ENCODE results near the gene PCNX1.
A peak's percentile ranks its signal among the peaks of the same experiment; 100 is the strongest.

PCNX1 gene

GRCh38 chr14:70885343-70886022, 21.8 kb upstream of the PCNX1 start:
- Mint-ChIP-seq H3K9me3 (no peaks in the 10 kb centered on the region), H3K36me3 (no peaks in the 10 kb centered on the region), H3K4me3 (no peak overlapping the region), H3K4me1 (peaks cover 77% of the 10 kb centered on the region), H3K27me3 (no peaks in the 10 kb centered on the region), H3K27ac (no peak overlapping the region)

DNA sequence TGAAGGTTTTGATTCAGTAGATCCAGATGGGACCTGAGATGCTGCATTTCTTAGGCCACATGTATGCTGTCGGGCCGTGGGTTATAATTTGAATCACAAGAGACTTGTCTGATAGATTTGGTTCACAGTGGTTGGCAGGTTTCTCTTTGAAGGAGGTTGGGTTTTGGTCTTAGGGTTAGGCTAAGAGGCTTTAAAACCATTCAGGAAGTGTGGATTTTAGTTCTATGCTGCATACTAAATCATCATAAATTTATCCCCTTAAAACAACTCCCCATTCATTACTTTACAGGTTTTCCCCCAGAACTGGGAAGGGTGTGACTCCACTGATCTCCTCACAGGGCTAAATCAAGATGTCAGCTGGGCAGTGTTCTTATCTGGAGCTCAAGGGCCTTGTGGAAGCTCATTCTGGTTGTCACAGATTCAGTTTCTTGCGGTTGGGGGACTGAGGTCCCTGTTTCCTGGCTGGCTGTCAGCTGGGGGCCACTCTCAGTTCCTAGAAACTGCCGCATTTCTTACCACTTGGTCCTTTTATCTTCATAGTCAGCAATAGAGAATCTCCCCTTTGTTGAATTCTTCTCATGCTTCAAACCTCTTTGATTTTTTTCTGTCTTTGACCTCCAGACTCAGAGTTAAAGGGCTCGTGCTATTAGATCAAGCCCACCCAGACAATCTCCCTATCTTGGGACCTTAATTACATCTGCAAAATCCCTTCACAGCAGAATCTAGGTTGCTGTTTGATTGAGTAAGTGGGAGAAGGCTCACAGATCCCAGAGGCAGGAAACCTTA, 20.6 kb upstream of the PCNX1 start:
- Mint-ChIP-seq H3K9me3 (no peaks in the 10 kb centered on the region), H3K4me3 (peak overlapping the region; percentile 82), H3K4me1 (peaks cover 78% of the 10 kb centered on the region), H3K27ac (peak overlapping the region; percentile 96), H3K27me3 (no peaks in the 10 kb centered on the region), H3K36me3 (no peaks in the 10 kb centered on the region)

DNA sequence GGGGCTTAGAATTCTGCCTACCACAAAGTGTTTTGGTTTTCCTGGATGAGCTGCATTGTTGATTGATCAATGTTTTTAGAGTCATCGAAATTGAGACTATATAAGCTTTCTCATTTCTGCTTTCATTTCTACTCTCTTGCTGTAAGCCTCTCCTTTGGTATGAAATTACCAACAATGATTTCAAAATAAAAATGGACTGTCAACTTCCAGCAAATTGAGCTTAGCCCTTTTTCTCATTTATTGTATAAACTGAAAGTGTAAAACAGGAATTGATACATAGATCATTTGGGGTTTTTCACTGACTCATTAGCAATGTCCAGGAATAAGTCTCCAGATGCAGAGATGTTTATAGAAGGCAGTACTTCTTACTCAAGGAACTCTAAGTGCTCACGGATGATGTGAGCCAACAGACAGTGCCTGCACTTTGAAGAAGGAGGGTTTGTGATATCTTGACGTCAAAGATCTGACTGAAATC, 20.0 kb upstream of the PCNX1 start:
- H3K27me3 Mint-ChIP-seq = no peaks in the 10 kb centered on the region

GRCh38 chr14:70887737-70888499, 19.3 kb upstream of the PCNX1 start:
- Mint-ChIP-seq H3K4me3 (peak overlapping the region; percentile 82), H3K4me1 (peaks cover 79% of the 10 kb centered on the region), H3K9me3 (no peaks in the 10 kb centered on the region), H3K27me3 (no peaks in the 10 kb centered on the region), H3K36me3 (no peaks in the 10 kb centered on the region), H3K27ac (peak overlapping the region; percentile 96)

More for the DNA sequence above, 20.0 kb upstream of the PCNX1 start:
- Mint-ChIP-seq H3K36me3 (no peaks in the 10 kb centered on the region), H3K9me3 (no peaks in the 10 kb centered on the region), H3K4me3 (peak overlapping the region; percentile 82), H3K27ac (peak overlapping the region; percentile 96), H3K4me1 (peaks cover 79% of the 10 kb centered on the region)

GRCh38 chr14:70888681-70889175, 18.5 kb upstream of the PCNX1 start:
- no peaks in the 10 kb centered on the region for H3K36me3 Mint-ChIP-seq
- peaks cover 79% of the 10 kb centered on the region for H3K4me1 Mint-ChIP-seq
- H3K9me3 Mint-ChIP-seq = no peaks in the 10 kb centered on the region
- no peak overlapping the region for H3K27ac Mint-ChIP-seq
- H3K27me3 Mint-ChIP-seq = no peaks in the 10 kb centered on the region
- no peak overlapping the region for H3K4me3 Mint-ChIP-seq

DNA sequence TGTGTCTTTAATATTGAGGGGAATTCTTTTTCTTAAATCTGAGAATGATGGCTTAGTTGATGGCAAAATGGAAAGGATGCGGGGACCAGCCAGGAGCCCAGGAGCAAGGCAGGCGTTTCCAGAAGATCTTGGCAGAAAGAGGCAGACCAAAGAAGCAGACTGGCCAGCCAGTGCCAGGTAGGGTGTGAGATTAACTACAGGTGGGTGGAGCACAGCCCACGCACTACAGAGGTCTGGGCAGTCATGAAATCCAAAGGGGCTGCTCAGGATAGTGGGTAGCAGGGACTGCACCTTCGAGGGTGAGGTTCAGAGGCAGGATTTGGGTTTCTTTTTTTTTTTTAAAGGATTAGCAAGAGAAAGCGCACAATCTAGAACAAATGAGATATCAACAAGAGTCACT, 17.7 kb upstream of the PCNX1 start:
- Mint-ChIP-seq H3K4me1 (peaks cover 79% of the 10 kb centered on the region), H3K27me3 (no peaks in the 10 kb centered on the region), H3K36me3 (no peaks in the 10 kb centered on the region), H3K4me3 (no peak overlapping the region), H3K9me3 (no peaks in the 10 kb centered on the region), H3K27ac (peak overlapping the region; percentile 67)

- Mint-ChIP-seq H3K9me3 (no peaks in the 10 kb centered on the region), H3K27ac (no peak overlapping the region), H3K4me3 (no peak overlapping the region), H3K36me3 (no peaks in the 10 kb centered on the region), H3K4me1 (peaks cover 70% of the 10 kb centered on the region), H3K27me3 (no peaks in the 10 kb centered on the region)
Measured at GRCh38 chr14:70890826-70891659, 16.2 kb upstream of the PCNX1 start.

- peaks cover 64% of the 10 kb centered on the region for H3K4me1 Mint-ChIP-seq
Measured at GRCh38 chr14:70891737-70892136, 15.5 kb upstream of the PCNX1 start.

DNA sequence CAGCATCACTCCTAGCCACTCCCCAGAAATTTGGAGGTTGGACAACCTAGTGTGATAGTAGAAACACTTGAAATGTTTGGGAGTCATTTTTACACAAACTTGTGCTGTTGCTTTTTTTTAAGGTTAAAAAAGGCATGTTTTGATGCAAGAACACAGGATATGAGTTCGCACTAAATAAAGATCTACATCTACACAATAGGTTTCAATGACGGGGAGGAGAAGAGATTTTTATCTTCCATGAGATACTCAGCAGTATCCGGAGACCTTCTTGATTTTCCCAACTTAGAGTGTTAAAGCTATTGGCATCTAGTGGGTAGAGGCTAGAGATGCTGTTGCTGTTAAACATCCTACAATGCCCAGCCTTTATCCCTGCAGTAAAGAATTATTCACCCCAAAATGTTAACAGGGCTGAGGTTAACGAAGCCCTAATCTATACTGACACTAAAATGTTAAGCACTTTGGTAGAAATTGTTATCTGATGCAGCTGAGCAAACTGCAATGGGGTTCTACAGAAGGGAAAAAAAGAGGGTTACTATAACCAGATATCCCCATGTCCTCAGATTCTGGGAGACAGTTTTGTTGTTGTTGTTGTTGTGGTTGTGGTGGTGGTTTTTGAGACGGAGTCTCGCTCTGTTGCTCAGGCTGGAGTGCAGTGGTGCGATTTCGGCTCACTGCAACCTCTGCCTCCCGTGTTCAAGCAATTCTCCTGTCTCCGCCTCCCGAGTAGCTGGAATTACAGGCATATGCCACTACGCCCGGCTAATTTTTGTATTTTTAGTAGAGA, 14.0 kb upstream of the PCNX1 start:
- Mint-ChIP-seq H3K36me3 (peaks cover 1% of the 10 kb centered on the region), H3K9me3 (no peaks in the 10 kb centered on the region), H3K4me1 (peaks cover 54% of the 10 kb centered on the region), H3K27ac (no peak overlapping the region), H3K4me3 (peak overlapping the region; percentile 24), H3K27me3 (no peaks in the 10 kb centered on the region)

More at GRCh38 chr14:70891737-70892136, 15.5 kb upstream of the PCNX1 start:
- peaks cover 1% of the 10 kb centered on the region for H3K36me3 Mint-ChIP-seq
- H3K9me3 Mint-ChIP-seq = no peaks in the 10 kb centered on the region
- H3K27me3 Mint-ChIP-seq = no peaks in the 10 kb centered on the region
- H3K27ac Mint-ChIP-seq = peak overlapping the region; percentile 46
- no peak overlapping the region for H3K4me3 Mint-ChIP-seq

DNA sequence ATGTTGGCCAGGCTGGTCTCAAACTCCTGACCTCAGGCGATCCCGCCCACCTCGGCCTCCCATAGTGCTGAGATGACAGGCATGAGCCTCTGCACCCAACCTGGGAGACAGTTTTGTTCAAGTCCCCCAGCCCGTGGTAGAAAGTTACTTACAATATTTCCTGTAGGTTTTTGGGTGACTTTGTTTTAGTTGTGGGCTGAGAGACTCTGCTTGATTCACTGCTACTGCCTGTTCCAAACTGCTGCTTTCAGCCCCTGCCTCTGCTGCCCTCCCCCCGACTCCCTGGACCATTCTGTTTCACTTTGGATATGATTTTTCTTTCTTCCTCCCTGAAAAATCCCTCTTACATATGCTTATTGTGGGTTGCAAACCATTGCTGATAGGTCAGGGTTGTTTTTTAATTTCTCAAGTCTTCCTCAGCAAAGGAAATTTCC, 13.4 kb upstream of the PCNX1 start:
- peak overlapping the region; percentile 73 for H3K27ac Mint-ChIP-seq
- H3K4me3 Mint-ChIP-seq = peak overlapping the region; percentile 47
- H3K4me1 Mint-ChIP-seq = peaks cover 51% of the 10 kb centered on the region
- no peaks in the 10 kb centered on the region for H3K27me3 Mint-ChIP-seq
- peaks cover 1% of the 10 kb centered on the region for H3K36me3 Mint-ChIP-seq
- no peaks in the 10 kb centered on the region for H3K9me3 Mint-ChIP-seq

GRCh38 chr14:70894868-70895267, 12.4 kb upstream of the PCNX1 start:
- Mint-ChIP-seq H3K4me1 (peaks cover 44% of the 10 kb centered on the region), H3K9me3 (no peaks in the 10 kb centered on the region), H3K27ac (peak overlapping the region; percentile 36), H3K4me3 (no peak overlapping the region), H3K36me3 (peaks cover 1% of the 10 kb centered on the region), H3K27me3 (no peaks in the 10 kb centered on the region)

DNA sequence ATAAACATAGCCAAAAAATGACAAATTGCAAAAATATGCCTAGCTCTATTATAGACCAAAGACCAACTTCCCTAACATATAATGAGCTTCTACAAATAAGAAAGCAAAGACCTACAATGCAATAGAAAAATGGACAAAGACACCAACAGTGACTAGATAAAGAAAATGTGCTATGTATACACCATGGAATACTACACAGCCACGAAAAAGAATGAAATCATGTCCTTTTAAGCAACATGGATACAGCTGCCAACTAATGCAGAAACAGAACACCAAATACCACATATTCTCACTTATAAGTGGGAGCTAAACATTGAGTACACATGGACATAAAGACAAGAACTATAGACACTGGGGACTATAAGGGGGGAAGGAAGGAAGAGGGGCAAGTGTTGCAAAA, 10.9 kb upstream of the PCNX1 start:
- Mint-ChIP-seq H3K4me1 (peaks cover 48% of the 10 kb centered on the region), H3K9me3 (no peaks in the 10 kb centered on the region), H3K27me3 (no peaks in the 10 kb centered on the region), H3K36me3 (peaks cover 1% of the 10 kb centered on the region), H3K4me3 (no peak overlapping the region), H3K27ac (no peak overlapping the region)

DNA sequence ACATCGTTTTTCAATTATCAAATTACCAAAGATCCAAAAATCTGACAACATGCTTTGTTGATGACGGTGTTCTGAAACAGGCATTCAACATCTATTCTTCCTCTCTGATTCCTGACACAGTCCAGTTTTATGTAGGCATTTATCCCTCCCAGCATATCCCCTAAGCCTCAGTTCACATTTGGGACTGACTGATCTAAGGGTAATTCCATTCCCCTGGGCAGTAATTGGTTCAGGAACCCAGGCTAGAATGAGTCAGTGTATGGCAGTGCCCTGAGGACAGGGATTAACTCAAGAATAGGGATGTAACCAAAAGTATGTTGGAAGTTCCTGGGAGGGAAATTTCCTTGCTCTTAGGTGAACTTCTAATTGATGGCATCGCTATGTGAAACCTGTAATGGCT, 10.3 kb upstream of the PCNX1 start:
- Mint-ChIP-seq H3K36me3 (peaks cover 1% of the 10 kb centered on the region), H3K4me1 (peaks cover 45% of the 10 kb centered on the region), H3K4me3 (no peak overlapping the region), H3K27me3 (no peaks in the 10 kb centered on the region), H3K27ac (no peak overlapping the region), H3K9me3 (no peaks in the 10 kb centered on the region)

GRCh38 chr14:70897464-70897863, 9.8 kb upstream of the PCNX1 start:
- peaks cover 1% of the 10 kb centered on the region for H3K36me3 Mint-ChIP-seq
- H3K27me3 Mint-ChIP-seq = no peaks in the 10 kb centered on the region
- no peak overlapping the region for H3K4me3 Mint-ChIP-seq
- H3K27ac Mint-ChIP-seq = no peak overlapping the region
- no peaks in the 10 kb centered on the region for H3K9me3 Mint-ChIP-seq
- peaks cover 46% of the 10 kb centered on the region for H3K4me1 Mint-ChIP-seq
